ENCODE data around the gene PRKCQ. TPM values are rescaled to one million over a fixed set of nuclear protein-coding genes. Genes with fewer than 3 reads are reported as not detected.

Gene PRKCQ
- total RNA-seq, 1 experiment from 2014 or later, result 12.1 TPM

DNA sequence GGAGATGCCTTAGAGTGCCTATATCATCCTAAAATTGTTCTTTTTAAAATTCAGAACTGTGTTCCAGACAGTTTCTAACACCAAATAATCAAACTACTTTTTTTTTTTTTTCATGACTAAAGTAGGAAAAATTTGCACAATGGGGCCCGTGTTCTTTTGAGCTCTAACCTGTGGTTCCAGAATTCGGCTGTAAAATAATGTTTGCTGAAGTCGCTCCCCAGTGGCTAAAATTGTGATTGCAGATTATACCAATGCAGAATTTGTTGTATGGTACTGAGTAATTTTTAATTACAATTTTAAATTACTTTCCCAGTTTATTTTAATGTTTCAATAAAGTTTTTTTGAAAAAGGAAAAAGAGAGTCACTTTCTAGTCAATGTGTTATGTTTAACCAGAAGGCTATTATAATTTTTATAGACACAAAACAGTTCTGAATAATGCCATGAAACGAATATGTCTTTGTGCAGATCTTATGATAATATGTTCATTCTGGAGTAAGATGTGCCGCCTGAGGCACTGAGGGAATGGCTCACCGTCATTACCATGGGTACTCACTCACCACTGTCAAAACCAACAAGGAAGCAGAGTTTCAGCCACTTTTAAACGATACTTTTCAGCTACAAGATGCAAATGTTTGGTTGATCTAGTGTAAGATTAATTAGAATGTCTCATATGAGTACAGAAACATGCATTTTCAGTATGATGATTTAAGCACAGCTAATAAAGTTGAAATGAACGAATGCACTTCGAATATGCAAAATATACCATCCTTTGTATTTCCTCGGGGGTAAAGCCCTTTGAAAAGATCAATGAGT lies 173.6 kb downstream of the PRKCQ start:
- Histone ChIP-seq H3K4ac (ENCODE audit: low read depth, low read length) (no peak overlapping the region), H2AK5ac (ENCODE audit: insufficient read length, low read length) (no peak overlapping the region), H3K27ac (ENCODE audit: insufficient read length, low read depth, low read length) (no peak overlapping the region), H4K91ac (ENCODE audit: insufficient read length, low read depth, low read length) (no peak overlapping the region), H3T11ph (ENCODE audit: low read length) (no peak overlapping the region), H3K23me2 (ENCODE audit: insufficient read length, low read depth, low read length, poor library complexity, severe bottlenecking) (no peaks in the 10 kb centered on the region), H2AFZ (ENCODE audit: low read length) (no peak overlapping the region), H3K9ac (ENCODE audit: extremely low read depth, insufficient read length, low read length) (no peak overlapping the region), H2BK15ac (ENCODE audit: low read depth, low read length) (no peak overlapping the region), H4K5ac (ENCODE audit: insufficient read length, low read depth, low read length) (no peak overlapping the region), H3K79me1 (ENCODE audit: insufficient read depth, low read depth, low read length, poor library complexity, severe bottlenecking) (no peaks in the 10 kb centered on the region), H2BK12ac (ENCODE audit: insufficient read length, low read depth, low read length) (no peak overlapping the region), H3K23ac (ENCODE audit: insufficient read length, low read depth, low read length) (no peak overlapping the region), H3K9me3 (ENCODE audit: control insufficient read depth, low read depth, low read length) (no peaks in the 10 kb centered on the region), H3K27me3 (ENCODE audit: insufficient read depth, low read length) (no peaks in the 10 kb centered on the region), H3K4me2 (ENCODE audit: insufficient read depth, insufficient read length, low read length) (no peak overlapping the region), H2BK20ac (ENCODE audit: low read depth, low read length, poor library complexity, severe bottlenecking) (no peak overlapping the region), H3K4me1 (ENCODE audit: insufficient read depth, low read length) (no peaks in the 10 kb centered on the region; the same call in 1 of the 2 replicates), H3K56ac (ENCODE audit: insufficient read length, low read depth, low read length) (no peak overlapping the region), H3K14ac (ENCODE audit: insufficient read depth, low read length) (no peak overlapping the region), H2BK5ac (ENCODE audit: insufficient read length, low read length) (no peak overlapping the region), H3K79me2 (ENCODE audit: insufficient read depth, low read length) (no peaks in the 10 kb centered on the region), H4K20me1 (ENCODE audit: control insufficient read depth, insufficient read depth, insufficient read length) (peaks cover 3% of the 10 kb centered on the region), H2BK120ac (ENCODE audit: low read depth, low read length, poor library complexity, severe bottlenecking) (no peak overlapping the region), H3K18ac (ENCODE audit: insufficient read length, low read depth, low read length) (no peak overlapping the region), H4K8ac (replicated peaks; ENCODE audit: insufficient read length, low read depth, low read length) (no peak overlapping the region)
- Mint-ChIP-seq H3K4me1 (peaks cover 13 to 16% of the 10 kb centered on the region in 2 experiments), H3K27ac (peak overlapping the region in 1 of 3 experiments; percentile 21; a peak in 1 of 7 replicates), H3K36me3 (ENCODE audit: insufficient read depth in 1 of 3, low read depth in 3 of 3) (no peaks in the 10 kb centered on the region), H3K9me3 (no peaks in the 10 kb centered on the region), H3K27me3 (ENCODE audit: low read depth) (peaks cover 8% of the 10 kb centered on the region), H3K4me3 (no peak overlapping the region)
- DNase-seq, result no peak
- no CpG with 5 or more reads among the region's 10 CpGs for WGBS (ENCODE audit: extremely low coverage, insufficient read length, low lambda C conversion rate)
- TF ChIP-seq, protein P1, sequence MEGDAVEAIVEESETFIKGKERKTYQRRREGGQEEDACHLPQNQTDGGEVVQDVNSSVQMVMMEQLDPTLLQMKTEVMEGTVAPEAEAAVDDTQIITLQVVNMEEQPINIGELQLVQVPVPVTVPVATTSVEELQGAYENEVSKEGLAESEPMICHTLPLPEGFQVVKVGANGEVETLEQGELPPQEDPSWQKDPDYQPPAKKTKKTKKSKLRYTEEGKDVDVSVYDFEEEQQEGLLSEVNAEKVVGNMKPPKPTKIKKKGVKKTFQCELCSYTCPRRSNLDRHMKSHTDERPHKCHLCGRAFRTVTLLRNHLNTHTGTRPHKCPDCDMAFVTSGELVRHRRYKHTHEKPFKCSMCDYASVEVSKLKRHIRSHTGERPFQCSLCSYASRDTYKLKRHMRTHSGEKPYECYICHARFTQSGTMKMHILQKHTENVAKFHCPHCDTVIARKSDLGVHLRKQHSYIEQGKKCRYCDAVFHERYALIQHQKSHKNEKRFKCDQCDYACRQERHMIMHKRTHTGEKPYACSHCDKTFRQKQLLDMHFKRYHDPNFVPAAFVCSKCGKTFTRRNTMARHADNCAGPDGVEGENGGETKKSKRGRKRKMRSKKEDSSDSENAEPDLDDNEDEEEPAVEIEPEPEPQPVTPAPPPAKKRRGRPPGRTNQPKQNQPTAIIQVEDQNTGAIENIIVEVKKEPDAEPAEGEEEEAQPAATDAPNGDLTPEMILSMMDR (conservative IDR thresholded peaks at IDR 0.05), result peak; percentile 54
